Activated naive CD8-positive, alpha-beta T cell treated with anti-CD3 and anti-CD28 coated beads, Interleukin-2, amount 10 ng/mL, durations not matched to agents 7 days and 5 days (primary cell): ENCODE data around the gene DCST1. TPM values are rescaled to one million over a fixed set of nuclear protein-coding genes. Genes with fewer than 3 reads are reported as not detected.

Experiments used
- ATAC-seq: fragments of 150-1000 bp; cut with Tn5 transposase; one replicate; pipeline ENCODE4 v1.10.0; 2021; ENCODE audit warnings: low read depth, moderate library complexity
- POLR2A ChIA-PET: fragments of 350-600 bp; sonication (Branson Sonifier 250); formaldehyde crosslinking; loops from one replicate; lab custom pipeline; 2021; ENCODE audit warnings: antibody characterized with exemption; lab: Charles Lee
- DNase-seq: peaks from one replicate; pipeline ENCODE4 v3.0.0; 2021
- H3K27ac Mint-ChIP-seq: one replicate; pipeline ENCODE4 v1.8.0; 2022; ENCODE audit warnings: mild to moderate bottlenecking, mixed read lengths
- H3K27me3 Mint-ChIP-seq: one replicate; pipeline ENCODE4 v1.8.0; 2022; ENCODE audit warnings: mild to moderate bottlenecking, moderate library complexity, mixed read lengths
- H3K36me3 Mint-ChIP-seq: one replicate; pipeline ENCODE4 v1.8.0; 2021; ENCODE audit warnings: mild to moderate bottlenecking, mixed read lengths
- H3K4me1 Mint-ChIP-seq: one replicate; pipeline ENCODE4 v1.8.0; 2021; ENCODE audit warnings: mixed read lengths
- H3K4me3 Mint-ChIP-seq: one replicate; pipeline ENCODE4 v1.8.0; 2022; ENCODE audit warnings: mild to moderate bottlenecking, moderate library complexity, mixed read lengths
- H3K9me3 Mint-ChIP-seq: one replicate; pipeline ENCODE4 v1.8.0; 2021; ENCODE audit warnings: mixed read lengths
- total RNA-seq, 2 experiments: library from RNA; stranded (reverse); gene quantifications; one replicate each; pipeline ENCODE4 v1.2.3, GENCODE V29; 2021

The DCST1 gene
- total RNA-seq, 2 experiments from 2014 or later = not detected

DNA sequence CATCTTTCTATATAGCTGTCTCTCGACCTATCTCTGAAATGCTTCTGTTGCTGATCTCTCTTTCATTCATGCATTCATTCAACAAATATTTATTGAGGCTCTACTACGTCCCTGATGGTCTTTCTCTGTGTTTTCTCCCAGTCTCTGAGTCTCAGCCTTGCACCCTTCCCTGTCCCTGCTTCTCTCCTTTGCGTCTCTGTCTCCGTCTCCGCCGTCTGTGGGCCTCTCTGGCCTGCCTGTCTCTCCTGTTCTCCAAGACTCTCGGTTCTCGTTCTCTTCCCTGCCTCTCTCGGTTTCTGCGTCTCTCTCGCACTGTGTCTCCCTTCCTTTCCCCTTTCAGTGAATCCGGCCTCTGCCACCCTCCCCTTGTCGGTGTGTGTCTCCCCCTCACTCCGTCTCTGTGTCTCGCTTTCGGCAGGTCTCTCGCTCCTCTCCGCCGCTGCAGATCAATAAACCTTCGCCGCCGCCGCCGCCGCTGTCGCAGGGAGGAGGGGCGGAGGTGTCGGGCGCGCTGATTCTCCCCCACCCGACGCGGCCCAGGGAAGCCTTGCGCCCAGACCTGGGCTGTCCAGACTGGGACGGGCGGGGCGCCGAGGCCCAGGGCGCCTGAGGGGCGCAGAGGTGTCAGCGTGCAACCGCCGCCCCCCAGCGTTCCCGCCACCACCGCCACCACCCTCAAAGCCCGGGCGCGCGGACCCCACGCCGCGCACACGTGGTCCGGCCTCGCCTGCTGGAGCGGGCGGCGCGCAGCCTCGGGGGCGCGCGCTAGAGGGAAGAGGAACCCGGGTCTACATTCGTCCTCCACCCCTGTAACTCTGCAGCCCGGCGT is 48.1 kb downstream of the DCST1 start:
- Mint-ChIP-seq H3K9me3 (no peaks in the 10 kb centered on the region), H3K27me3 (peaks cover 61% of the 10 kb centered on the region), H3K4me1 (peaks cover 48% of the 10 kb centered on the region), H3K27ac (peak overlapping the region; percentile 18), H3K36me3 (peaks cover 1% of the 10 kb centered on the region), H3K4me3 (peak overlapping the region; percentile 78)
- POLR2A ChIA-PET = interaction anchor here (1.0 to 1.4 kb wide), 4 partner anchors 10 to 19 kb away, joined by 3 to 5 read pairs (median 3); no protein-coding TSS in a partner anchor
- DNase-seq (peak; percentile 58), ATAC-seq (no peak)

DNA sequence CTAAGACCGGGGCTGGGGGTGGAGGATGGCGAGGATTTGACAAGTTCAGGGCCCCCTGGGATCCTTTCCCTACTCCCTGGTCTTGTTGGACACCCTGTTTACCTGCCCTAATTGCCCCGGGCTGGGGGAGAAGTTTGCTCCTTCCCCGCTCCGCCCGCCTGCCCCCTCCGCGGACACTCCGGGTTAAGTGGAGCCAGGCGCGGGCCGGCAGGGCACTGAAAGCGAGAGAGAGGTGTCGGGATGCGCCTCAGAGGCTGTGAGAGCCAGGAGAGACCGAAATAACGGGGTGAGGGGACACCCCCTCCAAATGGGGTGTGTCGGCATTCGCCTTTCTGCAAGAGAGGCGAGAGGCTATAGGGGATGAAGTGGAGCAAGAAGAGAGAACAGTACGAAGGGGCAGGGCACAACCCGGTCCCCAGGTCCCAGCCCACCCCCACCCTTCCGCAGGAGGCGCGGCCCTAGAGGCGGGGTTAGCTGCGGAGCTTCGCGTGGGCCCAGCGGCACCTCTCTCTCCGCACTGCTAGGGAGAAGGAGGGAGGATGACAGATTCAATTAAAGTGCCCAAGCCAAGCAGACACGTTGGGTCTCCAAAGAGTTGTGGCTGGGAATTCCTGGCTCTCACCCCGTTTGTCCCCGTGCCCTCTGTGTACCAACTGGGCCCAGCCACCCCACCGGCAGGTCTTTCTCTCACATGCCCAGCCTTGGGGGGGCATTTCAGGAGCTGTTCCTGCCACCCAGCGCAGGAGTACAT is 48.9 kb downstream of the DCST1 start:
- Mint-ChIP-seq H3K36me3 (peaks cover 1% of the 10 kb centered on the region), H3K27ac (no peak overlapping the region), H3K4me1 (peaks cover 40% of the 10 kb centered on the region), H3K9me3 (no peaks in the 10 kb centered on the region), H3K27me3 (peaks cover 55% of the 10 kb centered on the region), H3K4me3 (peak overlapping the region; percentile 12)
- DNase-seq (no peak), ATAC-seq (no peak)
- POLR2A ChIA-PET = interaction anchor here (0.6 to 1.0 kb wide), 2 partner anchors 15 to 99 kb away, joined by 3 read pairs; partner anchors contain the start of gene FLAD1

DNA sequence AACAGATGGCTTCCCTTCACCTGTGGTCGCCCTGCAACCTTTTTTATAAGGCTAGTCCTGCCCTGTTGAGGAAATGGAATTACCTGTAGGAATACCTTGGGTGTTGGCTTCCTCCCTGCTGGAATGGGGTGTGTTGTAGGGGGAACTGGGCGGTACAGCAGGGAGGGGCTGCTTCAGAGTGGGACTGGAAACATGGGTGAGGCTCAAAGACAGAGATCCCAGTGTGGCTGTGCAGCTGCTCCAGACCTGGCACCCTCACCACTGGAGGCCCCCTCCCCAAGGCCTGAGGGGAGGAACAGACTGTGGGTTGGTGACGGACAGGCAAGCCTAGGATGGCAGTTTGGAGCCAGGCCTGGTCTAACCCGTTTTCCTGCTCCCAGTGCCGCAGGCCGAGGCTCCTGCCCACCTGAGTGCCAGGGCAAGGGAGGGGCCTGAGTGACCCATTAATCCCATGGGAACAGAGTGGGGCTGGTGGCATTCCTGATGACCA is 49.5 kb downstream of the DCST1 start:
- no peak overlapping the region for H3K27ac Mint-ChIP-seq
- peak overlapping the region; percentile 12 for H3K4me3 Mint-ChIP-seq
- POLR2A ChIA-PET = interaction anchor here (0.6 to 3.2 kb wide), 3 partner anchors 16 to 100 kb away, joined by 3 to 26 read pairs (median 3); partner anchors contain the start of genes EFNA4 and FLAD1
- peaks cover 36% of the 10 kb centered on the region for H3K4me1 Mint-ChIP-seq
- peaks cover 1% of the 10 kb centered on the region for H3K36me3 Mint-ChIP-seq
- no peaks in the 10 kb centered on the region for H3K9me3 Mint-ChIP-seq
- ATAC-seq = no peak
- H3K27me3 Mint-ChIP-seq = peaks cover 49% of the 10 kb centered on the region
- no peak for DNase-seq

DNA sequence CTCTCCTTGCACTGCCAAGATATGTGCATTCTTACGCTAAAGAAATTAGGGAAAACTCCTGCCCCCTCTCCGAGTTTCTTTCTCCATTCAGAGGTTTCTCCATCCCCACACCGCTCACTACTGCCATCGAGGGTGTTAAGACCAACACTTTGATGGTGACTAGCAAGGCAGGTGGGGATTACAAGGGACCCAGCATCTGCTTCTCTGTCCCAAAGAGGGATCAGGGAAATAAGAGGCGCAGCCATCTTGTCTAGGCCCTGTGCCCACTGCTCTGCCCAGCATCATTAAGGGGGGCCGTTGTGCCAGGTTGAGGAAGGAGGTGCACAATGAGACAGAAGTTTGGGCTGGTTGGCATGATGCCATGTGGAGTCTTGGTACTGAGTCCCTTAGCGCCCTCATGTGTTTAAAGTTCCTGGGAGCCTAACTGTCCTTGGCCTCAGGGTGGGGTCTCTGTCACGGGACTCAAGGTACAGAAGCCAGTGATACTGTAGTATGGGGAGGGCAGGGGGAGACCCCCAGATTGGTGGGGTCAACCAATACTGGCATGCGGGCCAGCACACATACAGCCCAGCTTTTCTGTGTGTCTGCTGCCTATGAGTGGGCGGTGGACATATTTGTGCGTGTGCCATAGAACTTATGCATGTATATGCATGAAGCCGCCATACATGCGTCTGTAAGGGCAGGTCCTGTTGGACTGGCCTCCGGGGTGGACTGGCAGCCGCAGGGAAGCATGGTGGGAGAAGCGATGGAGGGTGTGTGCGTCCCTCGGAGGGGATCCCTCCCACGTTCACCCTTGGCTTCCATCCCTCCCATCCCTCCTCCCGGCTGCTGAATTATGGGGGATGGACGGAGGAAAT is 50.5 kb downstream of the DCST1 start:
- no peak for ATAC-seq

DNA sequence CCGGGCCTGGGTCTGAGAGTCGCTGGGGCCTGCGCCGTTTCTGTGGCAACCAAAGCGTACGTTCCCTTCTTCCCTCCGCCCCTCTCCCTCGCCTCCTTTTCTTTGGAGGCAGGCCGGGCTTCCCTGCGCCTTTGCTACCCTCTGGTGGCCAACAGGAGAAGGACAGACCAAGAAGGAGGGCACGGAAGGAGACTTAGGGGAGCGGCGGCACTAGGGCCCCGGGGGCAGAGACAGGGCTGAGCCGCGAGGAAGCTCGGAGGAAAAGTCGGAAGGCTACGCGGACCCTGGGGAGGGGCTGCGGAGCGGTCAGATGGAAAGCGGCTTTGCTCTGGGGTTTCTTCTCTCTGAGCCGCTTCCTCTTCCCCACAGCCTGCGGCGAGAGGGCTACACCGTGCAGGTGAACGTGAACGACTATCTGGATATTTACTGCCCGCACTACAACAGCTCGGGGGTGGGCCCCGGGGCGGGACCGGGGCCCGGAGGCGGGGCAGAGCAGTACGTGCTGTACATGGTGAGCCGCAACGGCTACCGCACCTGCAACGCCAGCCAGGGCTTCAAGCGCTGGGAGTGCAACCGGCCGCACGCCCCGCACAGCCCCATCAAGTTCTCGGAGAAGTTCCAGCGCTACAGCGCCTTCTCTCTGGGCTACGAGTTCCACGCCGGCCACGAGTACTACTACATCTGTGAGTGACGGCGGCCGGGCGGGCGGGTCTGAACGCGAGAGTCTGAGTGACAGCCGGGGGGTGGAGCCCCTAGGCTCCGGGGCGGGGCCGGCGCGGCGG is 51.3 kb downstream of the DCST1 start:
- peaks cover 29% of the 10 kb centered on the region for H3K4me1 Mint-ChIP-seq
- POLR2A ChIA-PET = interaction anchor here (0.6 to 3.5 kb wide), 17 partner anchors 10 to 294 kb away, joined by 3 to 26 read pairs (median 4); partner anchors contain the start of genes ADAM15, EFNA4, FLAD1 and KRTCAP2
- DNase-seq = peak; percentile 97

More for the DNA sequence above, 50.5 kb downstream of the DCST1 start:
- Mint-ChIP-seq H3K36me3 (peaks cover 1% of the 10 kb centered on the region), H3K27ac (no peak overlapping the region), H3K4me1 (peaks cover 35% of the 10 kb centered on the region), H3K4me3 (peak overlapping the region; percentile 97), H3K27me3 (peaks cover 44% of the 10 kb centered on the region), H3K9me3 (no peaks in the 10 kb centered on the region)
- no peak for DNase-seq
- POLR2A ChIA-PET = interaction anchor here (0.8 to 3.5 kb wide), 9 partner anchors 9 to 293 kb away, joined by 3 to 26 read pairs (median 4); partner anchors contain the start of genes EFNA4, FLAD1 and KRTCAP2

DNA sequence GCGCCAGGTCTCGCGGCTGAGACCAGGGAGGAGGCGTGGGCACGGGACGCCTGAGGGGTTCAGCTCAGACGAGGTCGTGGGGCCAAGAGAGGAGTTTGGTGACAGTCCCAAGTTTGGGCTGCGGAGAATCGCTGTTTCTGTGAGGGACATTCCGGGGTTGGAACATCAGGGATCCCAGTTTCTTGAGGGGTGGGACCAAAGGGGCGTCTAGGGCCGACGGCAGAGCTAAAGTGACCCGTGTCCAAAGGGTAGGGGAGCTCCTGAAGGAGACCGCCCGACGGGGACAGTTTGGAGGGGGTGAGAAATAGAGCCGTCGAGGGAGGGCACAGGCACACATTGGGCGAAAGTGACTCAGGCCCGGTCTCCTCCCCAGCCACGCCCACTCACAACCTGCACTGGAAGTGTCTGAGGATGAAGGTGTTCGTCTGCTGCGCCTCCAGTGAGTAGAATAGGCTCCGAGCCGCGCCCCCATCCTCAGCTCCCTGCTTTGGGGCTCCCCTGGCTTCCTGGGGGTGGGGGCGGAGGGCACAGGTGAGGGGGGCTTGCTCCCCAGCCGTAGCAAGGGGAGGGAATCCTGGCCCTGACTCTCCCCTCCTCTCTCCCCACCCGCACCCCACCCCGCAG is 52.0 kb downstream of the DCST1 start:
- ATAC-seq = peak; percentile 20
- no peaks in the 10 kb centered on the region for H3K36me3 Mint-ChIP-seq
- POLR2A ChIA-PET = interaction anchor here (0.6 to 3.5 kb wide), 15 partner anchors 10 to 112 kb away, joined by 3 to 26 read pairs (median 4); partner anchors contain the start of genes ADAM15, EFNA4, FLAD1 and KRTCAP2
- H3K27me3 Mint-ChIP-seq = peaks cover 30% of the 10 kb centered on the region
- H3K27ac Mint-ChIP-seq = peak overlapping the region; percentile 98
- peak overlapping the region; percentile 97 for H3K4me3 Mint-ChIP-seq
- no peaks in the 10 kb centered on the region for H3K9me3 Mint-ChIP-seq
- peak; percentile 68 for DNase-seq
- peaks cover 28% of the 10 kb centered on the region for H3K4me1 Mint-ChIP-seq

More for the DNA sequence above, 51.3 kb downstream of the DCST1 start:
- no peaks in the 10 kb centered on the region for H3K9me3 Mint-ChIP-seq
- peak; percentile 85 for ATAC-seq
- H3K27me3 Mint-ChIP-seq = peaks cover 36% of the 10 kb centered on the region
- H3K4me3 Mint-ChIP-seq = peak overlapping the region; percentile 97
- peak overlapping the region; percentile 98 for H3K27ac Mint-ChIP-seq
- H3K36me3 Mint-ChIP-seq = no peaks in the 10 kb centered on the region

DNA sequence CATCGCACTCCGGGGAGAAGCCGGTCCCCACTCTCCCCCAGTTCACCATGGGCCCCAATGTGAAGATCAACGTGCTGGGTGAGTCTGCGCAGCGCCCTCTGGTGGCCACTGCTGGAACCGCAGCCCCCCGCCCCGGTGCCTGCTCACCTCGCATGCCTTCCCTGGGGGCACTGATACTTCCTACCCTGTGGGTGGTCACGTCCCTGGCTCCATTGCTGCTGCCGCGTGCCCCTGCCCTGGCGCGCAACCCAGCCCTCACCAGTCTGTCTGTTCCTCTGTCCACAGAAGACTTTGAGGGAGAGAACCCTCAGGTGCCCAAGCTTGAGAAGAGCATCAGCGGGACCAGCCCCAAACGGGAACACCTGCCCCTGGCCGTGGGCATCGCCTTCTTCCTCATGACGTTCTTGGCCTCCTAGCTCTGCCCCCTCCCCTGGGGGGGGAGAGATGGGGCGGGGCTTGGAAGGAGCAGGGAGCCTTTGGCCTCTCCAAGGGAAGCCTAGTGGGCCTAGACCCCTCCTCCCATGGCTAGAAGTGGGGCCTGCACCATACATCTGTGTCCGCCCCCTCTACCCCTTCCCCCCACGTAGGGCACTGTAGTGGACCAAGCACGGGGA is 52.6 kb downstream of the DCST1 start:
- Mint-ChIP-seq H3K4me3 (peak overlapping the region; percentile 97), H3K9me3 (no peaks in the 10 kb centered on the region), H3K27me3 (peaks cover 26% of the 10 kb centered on the region), H3K4me1 (peaks cover 28% of the 10 kb centered on the region), H3K27ac (peak overlapping the region; percentile 76), H3K36me3 (no peaks in the 10 kb centered on the region)
- POLR2A ChIA-PET = interaction anchor here (1.2 to 3.5 kb wide), 4 partner anchors 23 to 86 kb away, joined by 5 to 26 read pairs (median 14); partner anchors contain the start of genes ADAM15, EFNA4 and KRTCAP2
- ATAC-seq (no peak), DNase-seq (peak; percentile 91)

DNA sequence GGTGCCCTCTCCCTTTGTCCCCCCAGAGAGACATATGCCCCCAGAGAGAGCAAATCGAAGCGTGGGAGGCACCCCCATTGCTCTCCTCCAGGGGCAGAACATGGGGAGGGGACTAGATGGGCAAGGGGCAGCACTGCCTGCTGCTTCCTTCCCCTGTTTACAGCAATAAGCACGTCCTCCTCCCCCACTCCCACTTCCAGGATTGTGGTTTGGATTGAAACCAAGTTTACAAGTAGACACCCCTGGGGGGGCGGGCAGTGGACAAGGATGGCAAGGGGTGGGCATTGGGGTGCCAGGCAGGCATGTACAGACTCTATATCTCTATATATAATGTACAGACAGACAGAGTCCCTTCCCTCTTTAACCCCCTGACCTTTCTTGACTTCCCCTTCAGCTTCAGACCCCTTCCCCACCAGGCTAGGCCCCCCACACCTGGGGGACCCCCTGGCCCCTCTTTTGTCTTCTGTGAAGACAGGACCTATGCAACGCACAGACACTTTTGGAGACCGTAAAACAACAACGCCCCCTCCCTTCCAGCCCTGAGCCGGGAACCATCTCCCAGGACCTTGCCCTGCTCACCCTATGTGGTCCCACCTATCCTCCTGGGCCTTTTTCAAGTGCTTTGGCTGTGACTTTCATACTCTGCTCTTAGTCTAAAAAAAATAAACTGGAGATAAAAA is 53.4 kb downstream of the DCST1 start:
- peaks cover 25% of the 10 kb centered on the region for H3K4me1 Mint-ChIP-seq
- H3K9me3 Mint-ChIP-seq = no peaks in the 10 kb centered on the region
- H3K36me3 Mint-ChIP-seq = no peaks in the 10 kb centered on the region
- H3K27ac Mint-ChIP-seq = no peak overlapping the region
- DNase-seq = no peak
- ATAC-seq = no peak
- H3K27me3 Mint-ChIP-seq = peaks cover 21% of the 10 kb centered on the region
- no peak overlapping the region for H3K4me3 Mint-ChIP-seq
- POLR2A ChIA-PET = interaction anchor here (3.5 kb wide), 1 partner anchor 86 kb away, joined by 21 read pairs; the partner anchor contains the start of gene KRTCAP2

DNA sequence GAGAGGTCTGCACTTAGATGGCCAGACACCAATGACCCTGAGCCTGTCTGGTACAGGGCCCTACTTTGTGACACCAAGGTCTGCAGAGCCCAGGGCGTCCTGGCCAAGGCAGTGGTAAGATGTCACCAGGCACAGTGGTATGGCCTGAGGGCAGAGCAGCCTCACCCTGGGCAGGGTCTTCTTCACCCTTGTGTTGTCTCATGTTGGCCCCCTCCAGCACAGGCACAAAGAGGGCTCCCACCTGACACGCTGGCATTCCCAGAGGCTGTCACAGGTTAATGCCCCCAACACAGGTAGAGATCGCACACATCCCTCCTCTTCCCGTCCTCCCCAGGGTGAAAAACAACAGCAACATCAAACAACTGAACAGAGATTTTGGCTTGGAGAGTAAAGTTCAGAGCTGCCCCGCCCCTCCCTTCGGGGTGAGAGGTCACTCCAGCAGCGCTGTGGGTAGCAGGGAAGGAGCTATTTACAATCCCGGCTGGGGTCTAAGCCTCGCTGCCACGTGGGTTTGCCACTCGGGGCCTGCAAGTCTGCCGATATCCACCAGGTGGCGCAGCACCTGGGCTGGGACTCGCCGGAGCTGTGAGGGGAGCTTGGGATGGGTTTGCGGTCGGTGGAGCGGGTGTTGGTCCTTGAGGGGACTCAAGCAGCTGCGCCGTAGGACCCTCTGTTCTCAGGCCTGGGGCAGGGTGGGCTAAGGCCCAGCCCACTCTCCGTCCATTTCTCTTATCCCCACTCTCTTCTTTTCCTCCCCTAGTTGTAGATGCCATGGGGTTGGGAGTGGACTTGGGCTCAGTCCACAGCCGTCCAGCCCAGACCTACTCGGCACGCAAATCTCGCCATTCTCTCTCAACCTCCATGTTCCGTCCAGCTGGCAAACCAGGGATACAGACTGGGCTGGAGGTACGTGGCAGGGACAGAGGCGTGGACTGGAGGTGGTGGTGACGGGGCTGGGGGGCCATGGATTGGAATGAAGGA is 57.7 kb downstream of the DCST1 start:
- DNase-seq (peak; percentile 88), ATAC-seq (peak; percentile 68)
- peaks cover 21% of the 10 kb centered on the region for H3K27me3 Mint-ChIP-seq
- POLR2A ChIA-PET = interaction anchor here (1.1 to 2.1 kb wide), 3 partner anchors 74 to 81 kb away, joined by 3 to 15 read pairs (median 7); partner anchors contain the start of gene KRTCAP2
- H3K27ac Mint-ChIP-seq = no peak overlapping the region
- no peak overlapping the region for H3K4me3 Mint-ChIP-seq
- H3K36me3 Mint-ChIP-seq = no peaks in the 10 kb centered on the region
- peaks cover 3% of the 10 kb centered on the region for H3K4me1 Mint-ChIP-seq
- no peaks in the 10 kb centered on the region for H3K9me3 Mint-ChIP-seq
